Tracheal epithelial cell (primary cell): Measurements from ENCODE around the gene CST5. TPM values are rescaled to one million over a fixed set of nuclear protein-coding genes. Genes with fewer than 3 reads are reported as not detected.

Experiments
- total RNA-seq: library from RNA; depleted of rRNA; stranded (reverse); fragments of >200 nt; gene quantifications from 2 replicates; pipeline ENCODE4 v1.2.1, GENCODE V29; 2014

The CST5 gene
- total RNA-seq = not detected in 2 replicates

GRCh38 chr20:23879328-23879798, at the start of gene CST5:
CST5 (minus strand) TSS chr20:23879748; CDS start chr20:23879676, 72 bp downstream.

GRCh38 chr20:23826541-23827021, 53.0 kb downstream of the CST5 start, which contains the start of gene CST2:
CST2 (minus strand) TSS chr20:23826729; CDS start chr20:23826660, 69 bp downstream.

Other genes starting within 250 kb of the CST5 start
- gene CST3, start 241.8 kb downstream of the CST5 start, total RNA-seq = 209 and 213 TPM in 2 replicates
- not detected in 2 replicates for gene CST4, start 190.7 kb downstream of the CST5 start, total RNA-seq
- not detected in 2 replicates for gene CST1, start 128.8 kb downstream of the CST5 start, total RNA-seq
- not detected in 2 replicates for gene CST2, start 53.0 kb downstream of the CST5 start, total RNA-seq
- gene GGTLC1, start 109.0 kb upstream of the CST5 start, total RNA-seq = not detected in 2 replicates